ENCODE results near the gene MKKS.

DNA sequence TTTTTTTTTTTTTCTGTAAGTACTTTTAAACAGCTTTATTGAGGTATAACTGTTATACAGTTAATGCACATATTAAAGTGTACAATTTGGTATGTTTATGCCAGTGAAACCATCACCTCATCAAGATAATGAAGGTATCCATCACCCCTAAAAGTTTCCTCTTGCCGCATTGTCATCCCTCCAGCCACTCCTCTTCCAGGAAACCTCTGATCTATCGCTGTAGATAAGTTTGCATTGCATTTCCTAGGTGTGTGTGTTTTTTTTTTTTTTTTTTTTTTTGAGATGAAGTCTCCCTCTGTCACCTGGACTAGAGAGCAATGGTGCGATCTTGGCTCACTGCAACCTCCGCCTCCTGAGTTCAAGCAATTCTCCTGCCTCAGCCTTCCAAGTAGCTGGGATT lies 4.2 kb upstream of the MKKS start:
- TF ChIP-seq, protein P1, sequence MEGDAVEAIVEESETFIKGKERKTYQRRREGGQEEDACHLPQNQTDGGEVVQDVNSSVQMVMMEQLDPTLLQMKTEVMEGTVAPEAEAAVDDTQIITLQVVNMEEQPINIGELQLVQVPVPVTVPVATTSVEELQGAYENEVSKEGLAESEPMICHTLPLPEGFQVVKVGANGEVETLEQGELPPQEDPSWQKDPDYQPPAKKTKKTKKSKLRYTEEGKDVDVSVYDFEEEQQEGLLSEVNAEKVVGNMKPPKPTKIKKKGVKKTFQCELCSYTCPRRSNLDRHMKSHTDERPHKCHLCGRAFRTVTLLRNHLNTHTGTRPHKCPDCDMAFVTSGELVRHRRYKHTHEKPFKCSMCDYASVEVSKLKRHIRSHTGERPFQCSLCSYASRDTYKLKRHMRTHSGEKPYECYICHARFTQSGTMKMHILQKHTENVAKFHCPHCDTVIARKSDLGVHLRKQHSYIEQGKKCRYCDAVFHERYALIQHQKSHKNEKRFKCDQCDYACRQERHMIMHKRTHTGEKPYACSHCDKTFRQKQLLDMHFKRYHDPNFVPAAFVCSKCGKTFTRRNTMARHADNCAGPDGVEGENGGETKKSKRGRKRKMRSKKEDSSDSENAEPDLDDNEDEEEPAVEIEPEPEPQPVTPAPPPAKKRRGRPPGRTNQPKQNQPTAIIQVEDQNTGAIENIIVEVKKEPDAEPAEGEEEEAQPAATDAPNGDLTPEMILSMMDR (conservative IDR thresholded peaks at IDR 0.05 in 1 of 2, IDR thresholded peaks at IDR 0.05 in 1 of 2; ENCODE audit: extremely low read depth in 1 of 2, insufficient read depth in 1 of 2, low read depth in 1 of 2, low read length in 2 of 2): no peak
- no peak for TF ChIP-seq EZH2 (IDR thresholded peaks at IDR 0.05; ENCODE audit: borderline replicate concordance, low read length)
